WTC11 (cell line): Measurements from ENCODE around the gene TMCO1. TPM values are rescaled to one million over a fixed set of nuclear protein-coding genes. Genes with fewer than 3 reads are reported as not detected.

Experiments
- ATAC-seq: fragments of 200-7000 bp; cut with Tn5 transposase; 2 replicates; pipeline ENCODE4 v1.10.0; 2021; ENCODE audit warnings: mild to moderate bottlenecking, moderate library complexity
- CTCF ChIA-PET: fragments of 300-600 bp; sonication (Branson Sonifier 250); formaldehyde crosslinking; loops from one replicate; lab custom pipeline; 2021; ENCODE audit warnings: antibody characterized with exemption; lab: Charles Lee
- POLR2A ChIA-PET: fragments of 350-600 bp; sonication (Branson Sonifier 250); formaldehyde crosslinking; loops from one replicate; lab custom pipeline; 2021; ENCODE audit warnings: antibody characterized with exemption; lab: Charles Lee
- DNase-seq: peaks from one replicate; pipeline ENCODE4 v3.0.0; 2021; ENCODE audit warnings: low spot score
- H3K27ac Mint-ChIP-seq: 2 replicates; pipeline ENCODE4 v1.8.0; 2021; ENCODE audit warnings: mixed read lengths
- H3K27me3 Mint-ChIP-seq: 2 replicates; pipeline ENCODE4 v1.8.0; 2021; ENCODE audit warnings: low read depth, mild to moderate bottlenecking, moderate library complexity, mixed read lengths
- H3K36me3 Mint-ChIP-seq: 2 replicates; pipeline ENCODE4 v1.8.0; 2021; ENCODE audit warnings: mixed read lengths
- H3K4me1 Mint-ChIP-seq: 2 replicates; pipeline ENCODE4 v1.8.0; 2022; ENCODE audit warnings: mixed read lengths
- H3K4me3 Mint-ChIP-seq: 2 replicates; pipeline ENCODE4 v1.8.0; 2021; ENCODE audit warnings: mild to moderate bottlenecking, moderate library complexity, mixed read lengths
- H3K9me3 Mint-ChIP-seq: 2 replicates; pipeline ENCODE4 v1.8.0; 2021; ENCODE audit warnings: mixed read lengths
- EMX1 ChIP-seq: fragments of 250-450 bp; sonication (Bioruptor Pico); IDR thresholded peaks from 2 replicates; pipeline ENCODE4 v1.8.0; 2021; ENCODE audit warnings: mild to moderate bottlenecking
- GABPB1 ChIP-seq: sonication (generic); formaldehyde crosslinking; IDR thresholded peaks from 2 replicates; pipeline ENCODE4 v1.8.1; 2023; ENCODE audit warnings: mild to moderate bottlenecking, missing genetic modification reagents
- JUN ChIP-seq: sonication (generic); formaldehyde crosslinking; IDR thresholded peaks from 2 replicates; pipeline ENCODE4 v1.8.0; 2023; ENCODE audit warnings: mild to moderate bottlenecking, missing genetic modification reagents
- NFATC4 ChIP-seq: fragments of 250-450 bp; sonication (Bioruptor Pico); IDR thresholded peaks from 2 replicates; pipeline ENCODE4 v1.9.0; 2021; ENCODE audit warnings: mild to moderate bottlenecking
- NR3C1 ChIP-seq: sonication (generic); formaldehyde crosslinking; conservative IDR thresholded peaks from 2 replicates; pipeline ENCODE4 v1.8.1; 2023; ENCODE audit warnings: low read depth, mild to moderate bottlenecking, missing genetic modification reagents
- OVOL2 ChIP-seq: fragments of 250-450 bp; sonication (Bioruptor Pico); IDR thresholded peaks from 2 replicates; pipeline ENCODE4 v1.9.0; 2021; ENCODE audit warnings: mild to moderate bottlenecking, borderline replicate concordance
- SOX15 ChIP-seq: fragments of 250-450 bp; sonication (Bioruptor Pico); IDR thresholded peaks from 2 replicates; pipeline ENCODE4 v1.9.0; 2021; ENCODE audit warnings: mild to moderate bottlenecking
- USF1 ChIP-seq: sonication (generic); formaldehyde crosslinking; IDR thresholded peaks from 2 replicates; pipeline ENCODE4 v1.8.0; 2022; ENCODE audit warnings: mild to moderate bottlenecking, missing genetic modification reagents
- ZBTB21 ChIP-seq: sonication (generic); formaldehyde crosslinking; IDR thresholded peaks from 2 replicates; pipeline ENCODE4 v1.8.1; 2023; ENCODE audit warnings: mild to moderate bottlenecking, missing genetic modification reagents, borderline replicate concordance
- ZMAT4 ChIP-seq: fragments of 250-450 bp; sonication (Bioruptor Pico); IDR thresholded peaks from 2 replicates; pipeline ENCODE4 v1.9.0; 2021; ENCODE audit warnings: mild to moderate bottlenecking
- ZNF263 ChIP-seq: sonication (generic); formaldehyde crosslinking; IDR thresholded peaks from 2 replicates; pipeline ENCODE4 v1.8.1; 2022; ENCODE audit warnings: low read depth, mild to moderate bottlenecking, moderate library complexity, missing genetic modification reagents
- ZNF281 ChIP-seq: sonication (generic); formaldehyde crosslinking; IDR thresholded peaks from 2 replicates; pipeline ENCODE4 v1.8.0; 2023; ENCODE audit warnings: mild to moderate bottlenecking, missing genetic modification reagents
- ZNF317 ChIP-seq: sonication (generic); formaldehyde crosslinking; IDR thresholded peaks from 2 replicates; pipeline ENCODE4 v1.8.1; 2023; ENCODE audit warnings: low read depth, mild to moderate bottlenecking, moderate library complexity, missing genetic modification reagents, borderline replicate concordance
- ZNF416 ChIP-seq: fragments of 250-450 bp; sonication (Bioruptor Pico); IDR thresholded peaks from 2 replicates; pipeline ENCODE4 v1.9.0; 2021; ENCODE audit warnings: mild to moderate bottlenecking, inconsistent platforms
- ZNF512 ChIP-seq: sonication (generic); formaldehyde crosslinking; IDR thresholded peaks from 2 replicates; pipeline ENCODE4 v1.8.1; 2022; ENCODE audit warnings: missing genetic modification reagents, borderline replicate concordance
- total RNA-seq: library from RNA; stranded (reverse); gene quantifications from 3 replicates; pipeline ENCODE4 v1.2.3, GENCODE V29; 2021
- TF ChIP-seq, protein P1 (sequence below): sonication (generic); formaldehyde crosslinking; IDR thresholded peaks from 2 replicates; pipeline ENCODE4 v1.8.1; 2022; ENCODE audit warnings: low read depth, missing genetic modification reagents, borderline replicate concordance
- TF ChIP-seq, protein P2 (sequence below): fragments of 250-450 bp; sonication (Bioruptor Pico); IDR thresholded peaks from 2 replicates; pipeline ENCODE4 v1.8.0; 2021; ENCODE audit warnings: mild to moderate bottlenecking
- TF ChIP-seq, protein P3 (sequence below): fragments of 250-450 bp; sonication (Bioruptor Pico); IDR thresholded peaks from 2 replicates; pipeline ENCODE4 v1.9.0; 2021; ENCODE audit warnings: mild to moderate bottlenecking, borderline replicate concordance
- TF ChIP-seq, protein P4 (sequence below): sonication (generic); formaldehyde crosslinking; IDR thresholded peaks from 2 replicates; pipeline ENCODE4 v1.8.0; 2022; ENCODE audit warnings: missing genetic modification reagents

Gene TMCO1
- total RNA-seq, 1 experiment from 2014 or later = 52.8 TPM

DNA sequence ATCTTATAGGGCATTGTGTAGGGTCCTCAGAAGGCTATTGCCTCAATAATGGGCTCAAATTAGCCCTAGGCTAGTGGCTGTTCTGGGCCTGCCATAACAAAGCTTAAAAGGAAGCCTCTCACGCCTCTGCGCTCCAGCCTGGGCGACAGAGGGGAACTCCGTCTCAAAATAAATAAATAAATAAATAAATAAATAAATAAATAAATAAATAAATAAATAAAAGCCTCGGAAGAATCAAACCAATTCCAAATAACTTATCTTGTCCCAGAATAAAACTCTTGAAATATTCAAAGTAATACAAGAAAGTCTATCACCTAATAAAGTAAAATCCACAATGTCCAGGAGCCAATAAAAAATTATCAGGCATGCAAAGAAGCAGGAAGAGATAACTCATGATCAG is 55.9 kb downstream of the TMCO1 start:
- no peaks in the 10 kb centered on the region for H3K4me1 Mint-ChIP-seq
- no peaks in the 10 kb centered on the region for H3K36me3 Mint-ChIP-seq
- no peak overlapping the region for H3K27ac Mint-ChIP-seq
- TF ChIP-seq SOX15 (CRISPR knock-in tag) (no peak), NFATC4 (CRISPR knock-in tag) (no peak), GABPB1 (no peak), USF1 (no peak), ZNF263 (CRISPR knock-in tag) (no peak), EMX1 (no peak), ZNF416 (CRISPR knock-in tag) (no peak), JUN (CRISPR knock-in tag) (no peak), ZNF281 (CRISPR knock-in tag) (no peak), OVOL2 (CRISPR knock-in tag) (no peak), NR3C1 (CRISPR knock-in tag) (no peak), ZBTB21 (no peak), ZNF317 (no peak), ZMAT4 (CRISPR knock-in tag) (no peak), ZNF512 (CRISPR knock-in tag) (no peak)
- TF ChIP-seq, protein P1, sequence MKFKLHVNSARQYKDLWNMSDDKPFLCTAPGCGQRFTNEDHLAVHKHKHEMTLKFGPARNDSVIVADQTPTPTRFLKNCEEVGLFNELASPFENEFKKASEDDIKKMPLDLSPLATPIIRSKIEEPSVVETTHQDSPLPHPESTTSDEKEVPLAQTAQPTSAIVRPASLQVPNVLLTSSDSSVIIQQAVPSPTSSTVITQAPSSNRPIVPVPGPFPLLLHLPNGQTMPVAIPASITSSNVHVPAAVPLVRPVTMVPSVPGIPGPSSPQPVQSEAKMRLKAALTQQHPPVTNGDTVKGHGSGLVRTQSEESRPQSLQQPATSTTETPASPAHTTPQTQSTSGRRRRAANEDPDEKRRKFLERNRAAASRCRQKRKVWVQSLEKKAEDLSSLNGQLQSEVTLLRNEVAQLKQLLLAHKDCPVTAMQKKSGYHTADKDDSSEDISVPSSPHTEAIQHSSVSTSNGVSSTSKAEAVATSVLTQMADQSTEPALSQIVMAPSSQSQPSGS (CRISPR knock-in tag) = no peak
- TF ChIP-seq, protein P2, sequence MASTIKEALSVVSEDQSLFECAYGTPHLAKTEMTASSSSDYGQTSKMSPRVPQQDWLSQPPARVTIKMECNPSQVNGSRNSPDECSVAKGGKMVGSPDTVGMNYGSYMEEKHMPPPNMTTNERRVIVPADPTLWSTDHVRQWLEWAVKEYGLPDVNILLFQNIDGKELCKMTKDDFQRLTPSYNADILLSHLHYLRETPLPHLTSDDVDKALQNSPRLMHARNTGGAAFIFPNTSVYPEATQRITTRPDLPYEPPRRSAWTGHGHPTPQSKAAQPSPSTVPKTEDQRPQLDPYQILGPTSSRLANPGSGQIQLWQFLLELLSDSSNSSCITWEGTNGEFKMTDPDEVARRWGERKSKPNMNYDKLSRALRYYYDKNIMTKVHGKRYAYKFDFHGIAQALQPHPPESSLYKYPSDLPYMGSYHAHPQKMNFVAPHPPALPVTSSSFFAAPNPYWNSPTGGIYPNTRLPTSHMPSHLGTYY (CRISPR knock-in tag) = no peak
- TF ChIP-seq, protein P3, sequence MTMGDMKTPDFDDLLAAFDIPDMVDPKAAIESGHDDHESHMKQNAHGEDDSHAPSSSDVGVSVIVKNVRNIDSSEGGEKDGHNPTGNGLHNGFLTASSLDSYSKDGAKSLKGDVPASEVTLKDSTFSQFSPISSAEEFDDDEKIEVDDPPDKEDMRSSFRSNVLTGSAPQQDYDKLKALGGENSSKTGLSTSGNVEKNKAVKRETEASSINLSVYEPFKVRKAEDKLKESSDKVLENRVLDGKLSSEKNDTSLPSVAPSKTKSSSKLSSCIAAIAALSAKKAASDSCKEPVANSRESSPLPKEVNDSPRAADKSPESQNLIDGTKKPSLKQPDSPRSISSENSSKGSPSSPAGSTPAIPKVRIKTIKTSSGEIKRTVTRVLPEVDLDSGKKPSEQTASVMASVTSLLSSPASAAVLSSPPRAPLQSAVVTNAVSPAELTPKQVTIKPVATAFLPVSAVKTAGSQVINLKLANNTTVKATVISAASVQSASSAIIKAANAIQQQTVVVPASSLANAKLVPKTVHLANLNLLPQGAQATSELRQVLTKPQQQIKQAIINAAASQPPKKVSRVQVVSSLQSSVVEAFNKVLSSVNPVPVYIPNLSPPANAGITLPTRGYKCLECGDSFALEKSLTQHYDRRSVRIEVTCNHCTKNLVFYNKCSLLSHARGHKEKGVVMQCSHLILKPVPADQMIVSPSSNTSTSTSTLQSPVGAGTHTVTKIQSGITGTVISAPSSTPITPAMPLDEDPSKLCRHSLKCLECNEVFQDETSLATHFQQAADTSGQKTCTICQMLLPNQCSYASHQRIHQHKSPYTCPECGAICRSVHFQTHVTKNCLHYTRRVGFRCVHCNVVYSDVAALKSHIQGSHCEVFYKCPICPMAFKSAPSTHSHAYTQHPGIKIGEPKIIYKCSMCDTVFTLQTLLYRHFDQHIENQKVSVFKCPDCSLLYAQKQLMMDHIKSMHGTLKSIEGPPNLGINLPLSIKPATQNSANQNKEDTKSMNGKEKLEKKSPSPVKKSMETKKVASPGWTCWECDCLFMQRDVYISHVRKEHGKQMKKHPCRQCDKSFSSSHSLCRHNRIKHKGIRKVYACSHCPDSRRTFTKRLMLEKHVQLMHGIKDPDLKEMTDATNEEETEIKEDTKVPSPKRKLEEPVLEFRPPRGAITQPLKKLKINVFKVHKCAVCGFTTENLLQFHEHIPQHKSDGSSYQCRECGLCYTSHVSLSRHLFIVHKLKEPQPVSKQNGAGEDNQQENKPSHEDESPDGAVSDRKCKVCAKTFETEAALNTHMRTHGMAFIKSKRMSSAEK (CRISPR knock-in tag) = no peak
- TF ChIP-seq, protein P4, sequence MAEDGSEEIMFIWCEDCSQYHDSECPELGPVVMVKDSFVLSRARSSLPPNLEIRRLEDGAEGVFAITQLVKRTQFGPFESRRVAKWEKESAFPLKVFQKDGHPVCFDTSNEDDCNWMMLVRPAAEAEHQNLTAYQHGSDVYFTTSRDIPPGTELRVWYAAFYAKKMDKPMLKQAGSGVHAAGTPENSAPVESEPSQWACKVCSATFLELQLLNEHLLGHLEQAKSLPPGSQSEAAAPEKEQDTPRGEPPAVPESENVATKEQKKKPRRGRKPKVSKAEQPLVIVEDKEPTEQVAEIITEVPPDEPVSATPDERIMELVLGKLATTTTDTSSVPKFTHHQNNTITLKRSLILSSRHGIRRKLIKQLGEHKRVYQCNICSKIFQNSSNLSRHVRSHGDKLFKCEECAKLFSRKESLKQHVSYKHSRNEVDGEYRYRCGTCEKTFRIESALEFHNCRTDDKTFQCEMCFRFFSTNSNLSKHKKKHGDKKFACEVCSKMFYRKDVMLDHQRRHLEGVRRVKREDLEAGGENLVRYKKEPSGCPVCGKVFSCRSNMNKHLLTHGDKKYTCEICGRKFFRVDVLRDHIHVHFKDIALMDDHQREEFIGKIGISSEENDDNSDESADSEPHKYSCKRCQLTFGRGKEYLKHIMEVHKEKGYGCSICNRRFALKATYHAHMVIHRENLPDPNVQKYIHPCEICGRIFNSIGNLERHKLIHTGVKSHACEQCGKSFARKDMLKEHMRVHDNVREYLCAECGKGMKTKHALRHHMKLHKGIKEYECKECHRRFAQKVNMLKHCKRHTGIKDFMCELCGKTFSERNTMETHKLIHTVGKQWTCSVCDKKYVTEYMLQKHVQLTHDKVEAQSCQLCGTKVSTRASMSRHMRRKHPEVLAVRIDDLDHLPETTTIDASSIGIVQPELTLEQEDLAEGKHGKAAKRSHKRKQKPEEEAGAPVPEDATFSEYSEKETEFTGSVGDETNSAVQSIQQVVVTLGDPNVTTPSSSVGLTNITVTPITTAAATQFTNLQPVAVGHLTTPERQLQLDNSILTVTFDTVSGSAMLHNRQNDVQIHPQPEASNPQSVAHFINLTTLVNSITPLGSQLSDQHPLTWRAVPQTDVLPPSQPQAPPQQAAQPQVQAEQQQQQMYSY = no peak
- no peak for ATAC-seq
- DNase-seq = no peak
- ChIA-PET POLR2A (no interaction called here), CTCF (interaction anchor here (2.1 kb wide), 1 partner anchor 15 kb away, joined by 9 read pairs; the partner anchor contains the start of gene ALDH9A1)
- H3K27me3 Mint-ChIP-seq = peaks cover under 1% of the 10 kb centered on the region; the same call in 1 of the 2 replicates
- peaks cover 6% of the 10 kb centered on the region for H3K9me3 Mint-ChIP-seq
- H3K4me3 Mint-ChIP-seq = no peak overlapping the region
